Measurements from ENCODE around the gene EBF4.

The EBF4 gene

DNA sequence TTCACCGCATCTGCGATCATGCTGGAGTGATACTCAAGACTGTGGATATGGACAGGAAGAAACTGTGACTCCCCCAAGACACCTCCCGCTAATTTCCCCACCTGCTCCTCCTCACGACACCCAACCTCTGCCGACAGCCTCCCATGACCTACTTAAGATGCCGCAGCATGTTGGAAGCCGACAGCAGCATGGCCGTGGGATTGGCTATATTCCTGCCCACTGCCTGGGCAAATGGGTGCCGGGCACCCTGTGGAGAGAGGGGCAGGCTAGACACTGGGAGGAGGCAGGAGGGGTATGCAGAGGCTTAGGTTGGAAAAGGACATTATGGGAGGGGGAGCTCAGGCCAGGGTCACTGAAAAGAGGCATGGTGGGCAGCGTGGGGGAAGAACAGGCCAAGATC is 33.0 kb upstream of the EBF4 start:
- Histone ChIP-seq H3K9me2 (replicated peaks; ENCODE audit: control insufficient read depth, low read length) (no peaks in the 10 kb centered on the region), H3K4me3 (ENCODE audit: low read length) (no peak overlapping the region), H3K4me2 (ENCODE audit: low read length) (no peak overlapping the region), H3K9me3 (ENCODE audit: control insufficient read depth, insufficient read depth, low read length) (no peaks in the 10 kb centered on the region), H3K79me2 (ENCODE audit: control insufficient read depth, low read length) (peaks cover 45% of the 10 kb centered on the region), H3K27me3 (ENCODE audit: control insufficient read depth, low read length) (no peaks in the 10 kb centered on the region), H3K4me1 (ENCODE audit: control insufficient read depth, low read length) (peaks cover 21% of the 10 kb centered on the region), H3K36me3 (ENCODE audit: control insufficient read depth, low read length) (peaks cover 84% of the 10 kb centered on the region), H3K27ac (ENCODE audit: low read depth, low read length) (no peak overlapping the region), H3F3A (ENCODE audit: control insufficient read depth, insufficient read depth) (peaks cover 72% of the 10 kb centered on the region), H4K20me1 (ENCODE audit: control insufficient read depth, insufficient read depth, low read depth, low read length) (peaks cover 20% of the 10 kb centered on the region)
- TF ChIP-seq, protein P1, sequence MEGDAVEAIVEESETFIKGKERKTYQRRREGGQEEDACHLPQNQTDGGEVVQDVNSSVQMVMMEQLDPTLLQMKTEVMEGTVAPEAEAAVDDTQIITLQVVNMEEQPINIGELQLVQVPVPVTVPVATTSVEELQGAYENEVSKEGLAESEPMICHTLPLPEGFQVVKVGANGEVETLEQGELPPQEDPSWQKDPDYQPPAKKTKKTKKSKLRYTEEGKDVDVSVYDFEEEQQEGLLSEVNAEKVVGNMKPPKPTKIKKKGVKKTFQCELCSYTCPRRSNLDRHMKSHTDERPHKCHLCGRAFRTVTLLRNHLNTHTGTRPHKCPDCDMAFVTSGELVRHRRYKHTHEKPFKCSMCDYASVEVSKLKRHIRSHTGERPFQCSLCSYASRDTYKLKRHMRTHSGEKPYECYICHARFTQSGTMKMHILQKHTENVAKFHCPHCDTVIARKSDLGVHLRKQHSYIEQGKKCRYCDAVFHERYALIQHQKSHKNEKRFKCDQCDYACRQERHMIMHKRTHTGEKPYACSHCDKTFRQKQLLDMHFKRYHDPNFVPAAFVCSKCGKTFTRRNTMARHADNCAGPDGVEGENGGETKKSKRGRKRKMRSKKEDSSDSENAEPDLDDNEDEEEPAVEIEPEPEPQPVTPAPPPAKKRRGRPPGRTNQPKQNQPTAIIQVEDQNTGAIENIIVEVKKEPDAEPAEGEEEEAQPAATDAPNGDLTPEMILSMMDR (IDR thresholded peaks at IDR 0.05; ENCODE audit: low read depth, low read length, poor library complexity, severe bottlenecking): no peak
- TF ChIP-seq EZH2phosphoT487 (IDR thresholded peaks at IDR 0.05; ENCODE audit: borderline replicate concordance, low read length): no peak

GRCh38 chr20:2663364-2663886 is 29.2 kb upstream of the EBF4 start:
- Histone ChIP-seq H3K9me2 (replicated peaks; ENCODE audit: control insufficient read depth, low read length) (no peaks in the 10 kb centered on the region), H3K4me2 (ENCODE audit: low read length) (peak overlapping the region; percentile 75), H3K27me3 (ENCODE audit: control insufficient read depth, low read length) (no peaks in the 10 kb centered on the region), H3F3A (ENCODE audit: control insufficient read depth, insufficient read depth) (peaks cover 34% of the 10 kb centered on the region), H4K20me1 (ENCODE audit: control insufficient read depth, insufficient read depth, low read depth, low read length) (no peaks in the 10 kb centered on the region), H3K4me1 (ENCODE audit: control insufficient read depth, low read length) (peaks cover 21% of the 10 kb centered on the region), H3K36me3 (ENCODE audit: control insufficient read depth, low read length) (peaks cover 45% of the 10 kb centered on the region), H3K9me3 (ENCODE audit: control insufficient read depth, insufficient read depth, low read length) (no peaks in the 10 kb centered on the region), H3K27ac (ENCODE audit: low read depth, low read length) (peak overlapping the region; percentile 61; the same call in 1 of the 2 replicates), H3K79me2 (ENCODE audit: control insufficient read depth, low read length) (peaks cover 32% of the 10 kb centered on the region), H3K4me3 (ENCODE audit: low read length) (peak overlapping the region; percentile 98)
- TF ChIP-seq, protein P1 (IDR thresholded peaks at IDR 0.05; ENCODE audit: low read depth, low read length, poor library complexity, severe bottlenecking): no peak
- TF ChIP-seq EZH2phosphoT487 (IDR thresholded peaks at IDR 0.05; ENCODE audit: borderline replicate concordance, low read length): no peak

- H3F3A ChIP-seq (ENCODE audit: control insufficient read depth, insufficient read depth): peaks cover 27% of the 10 kb centered on the region
- peaks cover 32% of the 10 kb centered on the region for H3K79me2 ChIP-seq (ENCODE audit: control insufficient read depth, low read length)
- H3K36me3 ChIP-seq (ENCODE audit: control insufficient read depth, low read length): peaks cover 38% of the 10 kb centered on the region
- H3K4me3 ChIP-seq (ENCODE audit: low read length): peak within 1 kb of the TSS; percentile 98
- no peaks in the 10 kb centered on the region for H4K20me1 ChIP-seq (ENCODE audit: control insufficient read depth, insufficient read depth, low read depth, low read length)
- no peaks in the 10 kb centered on the region for H3K27me3 ChIP-seq (ENCODE audit: control insufficient read depth, low read length)
- TF ChIP-seq EZH2phosphoT487 (IDR thresholded peaks at IDR 0.05; ENCODE audit: borderline replicate concordance, low read length): no peak
- TF ChIP-seq, protein P1 (IDR thresholded peaks at IDR 0.05; ENCODE audit: low read depth, low read length, poor library complexity, severe bottlenecking): no peak
- peak within 1 kb of the TSS; percentile 75 for H3K4me2 ChIP-seq (ENCODE audit: low read length)
- no peaks in the 10 kb centered on the region for H3K9me2 ChIP-seq (replicated peaks; ENCODE audit: control insufficient read depth, low read length)
- H3K4me1 ChIP-seq (ENCODE audit: control insufficient read depth, low read length): peaks cover 21% of the 10 kb centered on the region
- no peaks in the 10 kb centered on the region for H3K9me3 ChIP-seq (ENCODE audit: control insufficient read depth, insufficient read depth, low read length)
- H3K27ac ChIP-seq (ENCODE audit: low read depth, low read length): peak within 1 kb of the TSS; percentile 61
Measured at GRCh38 chr20:2663887-2664719, 28.5 kb upstream of the EBF4 start, which contains the start of gene IDH3B. TSS of gene IDH3B (minus strand) at chr20:2664216. CDS start at chr20:2664188, 28 bp downstream.

Measured in DOHH2 (cell line).